ENCODE measurements around the gene GABBR1.
A peak's percentile ranks its signal among the peaks of the same experiment; 100 is the strongest.

The GABBR1 gene

DNA sequence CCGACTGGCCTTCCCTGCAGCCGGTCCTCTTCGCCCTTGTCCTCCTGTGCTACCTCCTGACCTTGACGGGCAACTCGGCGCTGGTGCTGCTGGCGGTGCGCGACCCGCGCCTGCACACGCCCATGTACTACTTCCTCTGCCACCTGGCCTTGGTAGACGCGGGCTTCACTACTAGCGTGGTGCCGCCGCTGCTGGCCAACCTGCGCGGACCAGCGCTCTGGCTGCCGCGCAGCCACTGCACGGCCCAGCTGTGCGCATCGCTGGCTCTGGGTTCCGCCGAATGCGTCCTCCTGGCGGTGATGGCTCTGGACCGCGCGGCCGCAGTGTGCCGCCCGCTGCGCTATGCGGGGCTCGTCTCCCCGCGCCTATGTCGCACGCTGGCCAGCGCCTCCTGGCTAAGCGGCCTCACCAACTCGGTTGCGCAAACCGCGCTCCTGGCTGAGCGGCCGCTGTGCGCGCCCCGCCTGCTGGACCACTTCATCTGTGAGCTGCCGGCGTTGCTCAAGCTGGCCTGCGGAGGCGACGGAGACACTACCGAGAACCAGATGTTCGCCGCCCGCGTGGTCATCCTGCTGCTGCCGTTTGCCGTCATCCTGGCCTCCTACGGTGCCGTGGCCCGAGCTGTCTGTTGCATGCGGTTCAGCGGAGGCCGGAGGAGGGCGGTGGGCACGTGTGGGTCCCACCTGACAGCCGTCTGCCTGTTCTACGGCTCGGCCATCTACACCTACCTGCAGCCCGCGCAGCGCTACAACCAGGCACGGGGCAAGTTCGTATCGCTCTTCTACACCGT, 79.5 kb downstream of the GABBR1 start (continued):
- TF ChIP-seq, protein P1, sequence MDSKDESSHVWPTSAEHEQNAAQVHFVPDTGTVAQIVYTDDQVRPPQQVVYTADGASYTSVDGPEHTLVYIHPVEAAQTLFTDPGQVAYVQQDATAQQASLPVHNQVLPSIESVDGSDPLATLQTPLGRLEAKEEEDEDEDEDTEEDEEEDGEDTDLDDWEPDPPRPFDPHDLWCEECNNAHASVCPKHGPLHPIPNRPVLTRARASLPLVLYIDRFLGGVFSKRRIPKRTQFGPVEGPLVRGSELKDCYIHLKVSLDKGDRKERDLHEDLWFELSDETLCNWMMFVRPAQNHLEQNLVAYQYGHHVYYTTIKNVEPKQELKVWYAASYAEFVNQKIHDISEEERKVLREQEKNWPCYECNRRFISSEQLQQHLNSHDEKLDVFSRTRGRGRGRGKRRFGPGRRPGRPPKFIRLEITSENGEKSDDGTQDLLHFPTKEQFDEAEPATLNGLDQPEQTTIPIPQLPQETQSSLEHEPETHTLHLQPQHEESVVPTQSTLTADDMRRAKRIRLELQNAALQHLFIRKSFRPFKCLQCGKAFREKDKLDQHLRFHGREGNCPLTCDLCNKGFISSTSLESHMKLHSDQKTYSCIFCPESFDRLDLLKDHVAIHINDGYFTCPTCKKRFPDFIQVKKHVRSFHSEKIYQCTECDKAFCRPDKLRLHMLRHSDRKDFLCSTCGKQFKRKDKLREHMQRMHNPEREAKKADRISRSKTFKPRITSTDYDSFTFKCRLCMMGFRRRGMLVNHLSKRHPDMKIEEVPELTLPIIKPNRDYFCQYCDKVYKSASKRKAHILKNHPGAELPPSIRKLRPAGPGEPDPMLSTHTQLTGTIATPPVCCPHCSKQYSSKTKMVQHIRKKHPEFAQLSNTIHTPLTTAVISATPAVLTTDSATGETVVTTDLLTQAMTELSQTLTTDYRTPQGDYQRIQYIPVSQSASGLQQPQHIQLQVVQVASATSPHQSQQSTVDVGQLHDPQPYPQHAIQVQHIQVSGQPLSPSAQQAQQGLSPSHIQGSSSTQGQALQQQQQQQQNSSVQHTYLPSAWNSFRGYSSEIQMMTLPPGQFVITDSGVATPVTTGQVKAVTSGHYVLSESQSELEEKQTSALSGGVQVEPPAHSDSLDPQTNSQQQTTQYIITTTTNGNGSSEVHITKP (tag by site-specific recombination; IDR thresholded peaks at IDR 0.05): 0 out of 2 replicates have a peak, but pooled peaks have one; percentile 19
- TF ChIP-seq, protein P2, sequence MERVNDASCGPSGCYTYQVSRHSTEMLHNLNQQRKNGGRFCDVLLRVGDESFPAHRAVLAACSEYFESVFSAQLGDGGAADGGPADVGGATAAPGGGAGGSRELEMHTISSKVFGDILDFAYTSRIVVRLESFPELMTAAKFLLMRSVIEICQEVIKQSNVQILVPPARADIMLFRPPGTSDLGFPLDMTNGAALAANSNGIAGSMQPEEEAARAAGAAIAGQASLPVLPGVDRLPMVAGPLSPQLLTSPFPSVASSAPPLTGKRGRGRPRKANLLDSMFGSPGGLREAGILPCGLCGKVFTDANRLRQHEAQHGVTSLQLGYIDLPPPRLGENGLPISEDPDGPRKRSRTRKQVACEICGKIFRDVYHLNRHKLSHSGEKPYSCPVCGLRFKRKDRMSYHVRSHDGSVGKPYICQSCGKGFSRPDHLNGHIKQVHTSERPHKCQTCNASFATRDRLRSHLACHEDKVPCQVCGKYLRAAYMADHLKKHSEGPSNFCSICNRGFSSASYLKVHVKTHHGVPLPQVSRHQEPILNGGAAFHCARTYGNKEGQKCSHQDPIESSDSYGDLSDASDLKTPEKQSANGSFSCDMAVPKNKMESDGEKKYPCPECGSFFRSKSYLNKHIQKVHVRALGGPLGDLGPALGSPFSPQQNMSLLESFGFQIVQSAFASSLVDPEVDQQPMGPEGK (tag by site-specific recombination; IDR thresholded peaks at IDR 0.05): 0 out of 2 replicates have a peak, but pooled peaks have one; percentile 49
- TF ChIP-seq, protein P3, sequence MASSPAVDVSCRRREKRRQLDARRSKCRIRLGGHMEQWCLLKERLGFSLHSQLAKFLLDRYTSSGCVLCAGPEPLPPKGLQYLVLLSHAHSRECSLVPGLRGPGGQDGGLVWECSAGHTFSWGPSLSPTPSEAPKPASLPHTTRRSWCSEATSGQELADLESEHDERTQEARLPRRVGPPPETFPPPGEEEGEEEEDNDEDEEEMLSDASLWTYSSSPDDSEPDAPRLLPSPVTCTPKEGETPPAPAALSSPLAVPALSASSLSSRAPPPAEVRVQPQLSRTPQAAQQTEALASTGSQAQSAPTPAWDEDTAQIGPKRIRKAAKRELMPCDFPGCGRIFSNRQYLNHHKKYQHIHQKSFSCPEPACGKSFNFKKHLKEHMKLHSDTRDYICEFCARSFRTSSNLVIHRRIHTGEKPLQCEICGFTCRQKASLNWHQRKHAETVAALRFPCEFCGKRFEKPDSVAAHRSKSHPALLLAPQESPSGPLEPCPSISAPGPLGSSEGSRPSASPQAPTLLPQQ (tag by site-specific recombination; IDR thresholded peaks at IDR 0.05): peak; percentile 84
- TF ChIP-seq, protein P4, sequence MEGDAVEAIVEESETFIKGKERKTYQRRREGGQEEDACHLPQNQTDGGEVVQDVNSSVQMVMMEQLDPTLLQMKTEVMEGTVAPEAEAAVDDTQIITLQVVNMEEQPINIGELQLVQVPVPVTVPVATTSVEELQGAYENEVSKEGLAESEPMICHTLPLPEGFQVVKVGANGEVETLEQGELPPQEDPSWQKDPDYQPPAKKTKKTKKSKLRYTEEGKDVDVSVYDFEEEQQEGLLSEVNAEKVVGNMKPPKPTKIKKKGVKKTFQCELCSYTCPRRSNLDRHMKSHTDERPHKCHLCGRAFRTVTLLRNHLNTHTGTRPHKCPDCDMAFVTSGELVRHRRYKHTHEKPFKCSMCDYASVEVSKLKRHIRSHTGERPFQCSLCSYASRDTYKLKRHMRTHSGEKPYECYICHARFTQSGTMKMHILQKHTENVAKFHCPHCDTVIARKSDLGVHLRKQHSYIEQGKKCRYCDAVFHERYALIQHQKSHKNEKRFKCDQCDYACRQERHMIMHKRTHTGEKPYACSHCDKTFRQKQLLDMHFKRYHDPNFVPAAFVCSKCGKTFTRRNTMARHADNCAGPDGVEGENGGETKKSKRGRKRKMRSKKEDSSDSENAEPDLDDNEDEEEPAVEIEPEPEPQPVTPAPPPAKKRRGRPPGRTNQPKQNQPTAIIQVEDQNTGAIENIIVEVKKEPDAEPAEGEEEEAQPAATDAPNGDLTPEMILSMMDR (tag by site-specific recombination; IDR thresholded peaks at IDR 0.05): peak; percentile 95
- no peak for TF ChIP-seq ZBTB1 (tag by site-specific recombination; IDR thresholded peaks at IDR 0.05)
- TF ChIP-seq ZNF335 (tag by site-specific recombination; conservative IDR thresholded peaks at IDR 0.05): 0 out of 2 replicates have a peak, but pooled peaks have one; percentile 6
- TF ChIP-seq SCRT2 (tag by site-specific recombination; IDR thresholded peaks at IDR 0.05): peak; percentile 24; the same call in 1 of the 2 replicates
- TF ChIP-seq ZNF501 (tag by site-specific recombination; IDR thresholded peaks at IDR 0.05): peak; percentile 75; the same call in 1 of the 2 replicates
- TF ChIP-seq, protein P5, sequence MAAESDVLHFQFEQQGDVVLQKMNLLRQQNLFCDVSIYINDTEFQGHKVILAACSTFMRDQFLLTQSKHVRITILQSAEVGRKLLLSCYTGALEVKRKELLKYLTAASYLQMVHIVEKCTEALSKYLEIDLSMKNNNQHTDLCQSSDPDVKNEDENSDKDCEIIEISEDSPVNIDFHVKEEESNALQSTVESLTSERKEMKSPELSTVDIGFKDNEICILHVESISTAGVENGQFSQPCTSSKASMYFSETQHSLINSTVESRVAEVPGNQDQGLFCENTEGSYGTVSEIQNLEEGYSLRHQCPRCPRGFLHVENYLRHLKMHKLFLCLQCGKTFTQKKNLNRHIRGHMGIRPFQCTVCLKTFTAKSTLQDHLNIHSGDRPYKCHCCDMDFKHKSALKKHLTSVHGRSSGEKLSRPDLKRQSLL (tag by site-specific recombination; IDR thresholded peaks at IDR 0.05): 0 out of 2 replicates have a peak, but pooled peaks have one; percentile 29
- TF ChIP-seq EGR2 (tag by site-specific recombination; IDR thresholded peaks at IDR 0.05; ENCODE audit: low read depth): peak; percentile 64; the same call in 1 of the 2 replicates
- peak; percentile 98 for TF ChIP-seq ZBTB17 (tag by site-specific recombination; IDR thresholded peaks at IDR 0.05)
- TF ChIP-seq ZNF830 (tag by site-specific recombination; IDR thresholded peaks at IDR 0.05; ENCODE audit: low read depth): no peak
- TF ChIP-seq, protein P6, sequence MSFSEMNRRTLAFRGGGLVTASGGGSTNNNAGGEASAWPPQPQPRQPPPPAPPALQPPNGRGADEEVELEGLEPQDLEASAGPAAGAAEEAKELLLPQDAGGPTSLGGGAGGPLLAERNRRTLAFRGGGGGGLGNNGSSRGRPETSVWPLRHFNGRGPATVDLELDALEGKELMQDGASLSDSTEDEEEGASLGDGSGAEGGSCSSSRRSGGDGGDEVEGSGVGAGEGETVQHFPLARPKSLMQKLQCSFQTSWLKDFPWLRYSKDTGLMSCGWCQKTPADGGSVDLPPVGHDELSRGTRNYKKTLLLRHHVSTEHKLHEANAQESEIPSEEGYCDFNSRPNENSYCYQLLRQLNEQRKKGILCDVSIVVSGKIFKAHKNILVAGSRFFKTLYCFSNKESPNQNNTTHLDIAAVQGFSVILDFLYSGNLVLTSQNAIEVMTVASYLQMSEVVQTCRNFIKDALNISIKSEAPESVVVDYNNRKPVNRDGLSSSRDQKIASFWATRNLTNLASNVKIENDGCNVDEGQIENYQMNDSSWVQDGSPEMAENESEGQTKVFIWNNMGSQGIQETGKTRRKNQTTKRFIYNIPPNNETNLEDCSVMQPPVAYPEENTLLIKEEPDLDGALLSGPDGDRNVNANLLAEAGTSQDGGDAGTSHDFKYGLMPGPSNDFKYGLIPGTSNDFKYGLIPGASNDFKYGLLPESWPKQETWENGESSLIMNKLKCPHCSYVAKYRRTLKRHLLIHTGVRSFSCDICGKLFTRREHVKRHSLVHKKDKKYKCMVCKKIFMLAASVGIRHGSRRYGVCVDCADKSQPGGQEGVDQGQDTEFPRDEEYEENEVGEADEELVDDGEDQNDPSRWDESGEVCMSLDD (tag by site-specific recombination; IDR thresholded peaks at IDR 0.05): peak; percentile 12; the same call in 1 of the 2 replicates
- peak; percentile 87 for TF ChIP-seq ZNF600 (tag by site-specific recombination; IDR thresholded peaks at IDR 0.05)

Measured in HEK293 (cell line).